K562 (cell line): Measurements from ENCODE around the gene UFSP1. TPM values are rescaled to one million over a fixed set of nuclear protein-coding genes. Genes with fewer than 3 reads are reported as not detected.

Experiments used
- COPS2 ChIP-seq: fragments of 450-650 bp; conservative IDR thresholded peaks from 2 replicates; pipeline ENCODE4 v1.6.1; 2016; ENCODE audit warnings: mild to moderate bottlenecking, moderate library complexity
- MECOM ChIP-seq: fragments of 250-450 bp; sonication (Bioruptor Pico); IDR thresholded peaks from 2 replicates; pipeline ENCODE4 v1.8.0; 2022; ENCODE audit warnings: inconsistent platforms
- MTA3 ChIP-seq: fragments of 450-650 bp; formaldehyde crosslinking; IDR thresholded peaks from 2 replicates; pipeline ENCODE4 v1.6.1; 2017; ENCODE audit warnings: mild to moderate bottlenecking, borderline replicate concordance
- TAF15 ChIP-seq: fragments of 200-400 bp; formaldehyde crosslinking; IDR thresholded peaks from 2 replicates; pipeline ENCODE4 v1.6.1; 2017; ENCODE audit warnings: mild to moderate bottlenecking, low read depth, low read length, moderate library complexity
- ZNF583 ChIP-seq: fragments of 250-450 bp; sonication (Bioruptor Pico); IDR thresholded peaks from 2 replicates; pipeline ENCODE4 v1.4.0; 2020
- polyA plus RNA-seq, 8 experiments: library from polyadenylated mRNA; depleted of rRNA in 4 of 8; stranded (reverse) in 5 of 8; unstranded in 3 of 8; fragments of >200 nt; fragmentation: Nextera tagmentation in 2 of 8; fragmentation: Illumina TruSeq in 1 of 8; extraction: Ambion mirVana in 2 of 8; extraction: Trizol in 1 of 8; gene quantifications; 2 replicates each; pipeline versions ENCODE4 v1.2.1 to v1.2.3, GENCODE V29; 2011 to 2014; ENCODE audit warnings: inconsistent platforms in 1 of 8, missing spikeins in 1 of 8
- total RNA-seq, 7 experiments: library from RNA; depleted of rRNA in 6 of 7; stranded (reverse); fragments of >200 nt in 6 of 7; fragmentation: Illumina TruSeq in 2 of 7; extraction: Trizol in 2 of 7; gene quantifications; 2 replicates each; pipeline versions ENCODE4 v1.2.1 to v1.2.3, GENCODE V29; 2011 to 2021; ENCODE audit warnings: low replicate concordance in 1 of 7
- TF ChIP-seq, protein P1 (sequence below): fragments of 450-650 bp; IDR thresholded peaks from 2 replicates; pipeline ENCODE4 v1.6.1; 2016; ENCODE audit warnings: mild to moderate bottlenecking, moderate library complexity
- TF ChIP-seq, protein P2 (sequence below): conservative IDR thresholded peaks from 2 replicates; pipeline ENCODE4 v1.6.1; 2011; ENCODE audit warnings: low read depth, mild to moderate bottlenecking, low read length; ENCODE audit not compliant: control insufficient read depth
- TF ChIP-seq, protein P3 (sequence below): fragments of 250-450 bp; sonication (Bioruptor Pico); IDR thresholded peaks from 2 replicates; pipeline ENCODE4 v1.4.0; 2020

The UFSP1 gene
- total and polyA plus RNA-seq, 9 of the 15 experiments (the other 6 are each of a cell fraction or from before 2014, with no cell fraction given) = 0.50 to 18.8 (median 2.1) TPM

DNA sequence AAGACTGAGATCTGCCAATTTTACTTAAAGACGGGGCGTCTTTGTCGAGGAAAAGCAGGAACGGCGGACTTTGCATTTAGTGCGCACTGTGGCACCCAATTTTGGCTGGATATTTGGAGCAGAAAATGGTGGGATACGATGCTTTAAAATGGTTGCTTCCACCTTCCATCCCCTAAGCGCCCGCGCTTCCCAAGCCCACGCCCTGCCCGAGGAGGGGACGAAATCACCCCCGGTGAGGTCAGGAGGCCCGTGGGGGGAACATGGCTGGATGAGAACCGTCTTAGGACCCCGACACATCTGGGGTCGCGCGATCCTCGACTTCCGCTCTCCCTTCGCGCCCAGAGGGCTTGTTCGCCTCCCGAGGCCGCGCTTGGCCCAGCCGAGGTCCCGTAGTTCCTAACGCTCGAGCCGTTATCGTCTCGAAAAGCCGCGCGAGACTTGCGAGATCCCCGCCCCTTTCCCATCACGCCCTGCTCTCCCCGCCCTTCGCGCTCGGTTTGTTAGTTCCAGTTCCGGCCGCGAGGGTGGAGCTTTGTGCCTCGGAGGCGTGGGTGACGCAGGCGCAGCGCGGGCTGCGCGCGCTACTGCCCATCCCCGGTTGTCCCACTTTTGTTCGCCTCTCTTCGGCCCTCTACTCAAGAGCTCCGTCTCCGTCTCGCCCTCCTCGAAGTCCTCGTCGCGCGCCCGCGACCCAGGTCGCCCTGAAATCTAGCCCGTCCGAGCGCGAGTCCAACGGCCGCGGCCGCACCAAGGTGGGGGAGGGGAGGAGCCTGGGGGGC is 14.7 kb downstream of the UFSP1 start, which contains the start of gene SRRT (continued):
- TF ChIP-seq, protein P1, sequence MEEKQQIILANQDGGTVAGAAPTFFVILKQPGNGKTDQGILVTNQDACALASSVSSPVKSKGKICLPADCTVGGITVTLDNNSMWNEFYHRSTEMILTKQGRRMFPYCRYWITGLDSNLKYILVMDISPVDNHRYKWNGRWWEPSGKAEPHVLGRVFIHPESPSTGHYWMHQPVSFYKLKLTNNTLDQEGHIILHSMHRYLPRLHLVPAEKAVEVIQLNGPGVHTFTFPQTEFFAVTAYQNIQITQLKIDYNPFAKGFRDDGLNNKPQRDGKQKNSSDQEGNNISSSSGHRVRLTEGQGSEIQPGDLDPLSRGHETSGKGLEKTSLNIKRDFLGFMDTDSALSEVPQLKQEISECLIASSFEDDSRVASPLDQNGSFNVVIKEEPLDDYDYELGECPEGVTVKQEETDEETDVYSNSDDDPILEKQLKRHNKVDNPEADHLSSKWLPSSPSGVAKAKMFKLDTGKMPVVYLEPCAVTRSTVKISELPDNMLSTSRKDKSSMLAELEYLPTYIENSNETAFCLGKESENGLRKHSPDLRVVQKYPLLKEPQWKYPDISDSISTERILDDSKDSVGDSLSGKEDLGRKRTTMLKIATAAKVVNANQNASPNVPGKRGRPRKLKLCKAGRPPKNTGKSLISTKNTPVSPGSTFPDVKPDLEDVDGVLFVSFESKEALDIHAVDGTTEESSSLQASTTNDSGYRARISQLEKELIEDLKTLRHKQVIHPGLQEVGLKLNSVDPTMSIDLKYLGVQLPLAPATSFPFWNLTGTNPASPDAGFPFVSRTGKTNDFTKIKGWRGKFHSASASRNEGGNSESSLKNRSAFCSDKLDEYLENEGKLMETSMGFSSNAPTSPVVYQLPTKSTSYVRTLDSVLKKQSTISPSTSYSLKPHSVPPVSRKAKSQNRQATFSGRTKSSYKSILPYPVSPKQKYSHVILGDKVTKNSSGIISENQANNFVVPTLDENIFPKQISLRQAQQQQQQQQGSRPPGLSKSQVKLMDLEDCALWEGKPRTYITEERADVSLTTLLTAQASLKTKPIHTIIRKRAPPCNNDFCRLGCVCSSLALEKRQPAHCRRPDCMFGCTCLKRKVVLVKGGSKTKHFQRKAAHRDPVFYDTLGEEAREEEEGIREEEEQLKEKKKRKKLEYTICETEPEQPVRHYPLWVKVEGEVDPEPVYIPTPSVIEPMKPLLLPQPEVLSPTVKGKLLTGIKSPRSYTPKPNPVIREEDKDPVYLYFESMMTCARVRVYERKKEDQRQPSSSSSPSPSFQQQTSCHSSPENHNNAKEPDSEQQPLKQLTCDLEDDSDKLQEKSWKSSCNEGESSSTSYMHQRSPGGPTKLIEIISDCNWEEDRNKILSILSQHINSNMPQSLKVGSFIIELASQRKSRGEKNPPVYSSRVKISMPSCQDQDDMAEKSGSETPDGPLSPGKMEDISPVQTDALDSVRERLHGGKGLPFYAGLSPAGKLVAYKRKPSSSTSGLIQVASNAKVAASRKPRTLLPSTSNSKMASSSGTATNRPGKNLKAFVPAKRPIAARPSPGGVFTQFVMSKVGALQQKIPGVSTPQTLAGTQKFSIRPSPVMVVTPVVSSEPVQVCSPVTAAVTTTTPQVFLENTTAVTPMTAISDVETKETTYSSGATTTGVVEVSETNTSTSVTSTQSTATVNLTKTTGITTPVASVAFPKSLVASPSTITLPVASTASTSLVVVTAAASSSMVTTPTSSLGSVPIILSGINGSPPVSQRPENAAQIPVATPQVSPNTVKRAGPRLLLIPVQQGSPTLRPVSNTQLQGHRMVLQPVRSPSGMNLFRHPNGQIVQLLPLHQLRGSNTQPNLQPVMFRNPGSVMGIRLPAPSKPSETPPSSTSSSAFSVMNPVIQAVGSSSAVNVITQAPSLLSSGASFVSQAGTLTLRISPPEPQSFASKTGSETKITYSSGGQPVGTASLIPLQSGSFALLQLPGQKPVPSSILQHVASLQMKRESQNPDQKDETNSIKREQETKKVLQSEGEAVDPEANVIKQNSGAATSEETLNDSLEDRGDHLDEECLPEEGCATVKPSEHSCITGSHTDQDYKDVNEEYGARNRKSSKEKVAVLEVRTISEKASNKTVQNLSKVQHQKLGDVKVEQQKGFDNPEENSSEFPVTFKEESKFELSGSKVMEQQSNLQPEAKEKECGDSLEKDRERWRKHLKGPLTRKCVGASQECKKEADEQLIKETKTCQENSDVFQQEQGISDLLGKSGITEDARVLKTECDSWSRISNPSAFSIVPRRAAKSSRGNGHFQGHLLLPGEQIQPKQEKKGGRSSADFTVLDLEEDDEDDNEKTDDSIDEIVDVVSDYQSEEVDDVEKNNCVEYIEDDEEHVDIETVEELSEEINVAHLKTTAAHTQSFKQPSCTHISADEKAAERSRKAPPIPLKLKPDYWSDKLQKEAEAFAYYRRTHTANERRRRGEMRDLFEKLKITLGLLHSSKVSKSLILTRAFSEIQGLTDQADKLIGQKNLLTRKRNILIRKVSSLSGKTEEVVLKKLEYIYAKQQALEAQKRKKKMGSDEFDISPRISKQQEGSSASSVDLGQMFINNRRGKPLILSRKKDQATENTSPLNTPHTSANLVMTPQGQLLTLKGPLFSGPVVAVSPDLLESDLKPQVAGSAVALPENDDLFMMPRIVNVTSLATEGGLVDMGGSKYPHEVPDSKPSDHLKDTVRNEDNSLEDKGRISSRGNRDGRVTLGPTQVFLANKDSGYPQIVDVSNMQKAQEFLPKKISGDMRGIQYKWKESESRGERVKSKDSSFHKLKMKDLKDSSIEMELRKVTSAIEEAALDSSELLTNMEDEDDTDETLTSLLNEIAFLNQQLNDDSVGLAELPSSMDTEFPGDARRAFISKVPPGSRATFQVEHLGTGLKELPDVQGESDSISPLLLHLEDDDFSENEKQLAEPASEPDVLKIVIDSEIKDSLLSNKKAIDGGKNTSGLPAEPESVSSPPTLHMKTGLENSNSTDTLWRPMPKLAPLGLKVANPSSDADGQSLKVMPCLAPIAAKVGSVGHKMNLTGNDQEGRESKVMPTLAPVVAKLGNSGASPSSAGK = peak; percentile 87
- TF ChIP-seq ZNF583 (CRISPR knock-in tag) = peak; percentile 76
- TF ChIP-seq MECOM (CRISPR knock-in tag) = no peak
- TF ChIP-seq, protein P2, sequence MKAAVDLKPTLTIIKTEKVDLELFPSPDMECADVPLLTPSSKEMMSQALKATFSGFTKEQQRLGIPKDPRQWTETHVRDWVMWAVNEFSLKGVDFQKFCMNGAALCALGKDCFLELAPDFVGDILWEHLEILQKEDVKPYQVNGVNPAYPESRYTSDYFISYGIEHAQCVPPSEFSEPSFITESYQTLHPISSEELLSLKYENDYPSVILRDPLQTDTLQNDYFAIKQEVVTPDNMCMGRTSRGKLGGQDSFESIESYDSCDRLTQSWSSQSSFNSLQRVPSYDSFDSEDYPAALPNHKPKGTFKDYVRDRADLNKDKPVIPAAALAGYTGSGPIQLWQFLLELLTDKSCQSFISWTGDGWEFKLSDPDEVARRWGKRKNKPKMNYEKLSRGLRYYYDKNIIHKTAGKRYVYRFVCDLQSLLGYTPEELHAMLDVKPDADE = peak; percentile 88; the same call in 1 of the 2 replicates
- peak; percentile 100 for TF ChIP-seq MTA3
- TF ChIP-seq, protein P3, sequence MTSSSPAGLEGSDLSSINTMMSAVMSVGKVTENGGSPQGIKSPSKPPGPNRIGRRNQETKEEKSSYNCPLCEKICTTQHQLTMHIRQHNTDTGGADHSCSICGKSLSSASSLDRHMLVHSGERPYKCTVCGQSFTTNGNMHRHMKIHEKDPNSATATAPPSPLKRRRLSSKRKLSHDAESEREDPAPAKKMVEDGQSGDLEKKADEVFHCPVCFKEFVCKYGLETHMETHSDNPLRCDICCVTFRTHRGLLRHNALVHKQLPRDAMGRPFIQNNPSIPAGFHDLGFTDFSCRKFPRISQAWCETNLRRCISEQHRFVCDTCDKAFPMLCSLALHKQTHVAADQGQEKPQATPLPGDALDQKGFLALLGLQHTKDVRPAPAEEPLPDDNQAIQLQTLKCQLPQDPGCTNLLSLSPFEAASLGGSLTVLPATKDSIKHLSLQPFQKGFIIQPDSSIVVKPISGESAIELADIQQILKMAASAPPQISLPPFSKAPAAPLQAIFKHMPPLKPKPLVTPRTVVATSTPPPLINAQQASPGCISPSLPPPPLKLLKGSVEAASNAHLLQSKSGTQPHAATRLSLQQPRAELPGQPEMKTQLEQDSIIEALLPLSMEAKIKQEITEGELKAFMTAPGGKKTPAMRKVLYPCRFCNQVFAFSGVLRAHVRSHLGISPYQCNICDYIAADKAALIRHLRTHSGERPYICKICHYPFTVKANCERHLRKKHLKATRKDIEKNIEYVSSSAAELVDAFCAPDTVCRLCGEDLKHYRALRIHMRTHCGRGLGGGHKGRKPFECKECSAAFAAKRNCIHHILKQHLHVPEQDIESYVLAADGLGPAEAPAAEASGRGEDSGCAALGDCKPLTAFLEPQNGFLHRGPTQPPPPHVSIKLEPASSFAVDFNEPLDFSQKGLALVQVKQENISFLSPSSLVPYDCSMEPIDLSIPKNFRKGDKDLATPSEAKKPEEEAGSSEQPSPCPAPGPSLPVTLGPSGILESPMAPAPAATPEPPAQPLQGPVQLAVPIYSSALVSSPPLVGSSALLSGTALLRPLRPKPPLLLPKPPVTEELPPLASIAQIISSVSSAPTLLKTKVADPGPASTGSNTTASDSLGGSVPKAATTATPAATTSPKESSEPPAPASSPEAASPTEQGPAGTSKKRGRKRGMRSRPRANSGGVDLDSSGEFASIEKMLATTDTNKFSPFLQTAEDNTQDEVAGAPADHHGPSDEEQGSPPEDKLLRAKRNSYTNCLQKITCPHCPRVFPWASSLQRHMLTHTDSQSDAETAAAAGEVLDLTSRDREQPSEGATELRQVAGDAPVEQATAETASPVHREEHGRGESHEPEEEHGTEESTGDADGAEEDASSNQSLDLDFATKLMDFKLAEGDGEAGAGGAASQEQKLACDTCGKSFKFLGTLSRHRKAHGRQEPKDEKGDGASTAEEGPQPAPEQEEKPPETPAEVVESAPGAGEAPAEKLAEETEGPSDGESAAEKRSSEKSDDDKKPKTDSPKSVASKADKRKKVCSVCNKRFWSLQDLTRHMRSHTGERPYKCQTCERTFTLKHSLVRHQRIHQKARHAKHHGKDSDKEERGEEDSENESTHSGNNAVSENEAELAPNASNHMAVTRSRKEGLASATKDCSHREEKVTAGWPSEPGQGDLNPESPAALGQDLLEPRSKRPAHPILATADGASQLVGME (CRISPR knock-in tag) = peak; percentile 90; the same call in 1 of the 2 replicates
- TF ChIP-seq TAF15 = no peak
- no peak for TF ChIP-seq COPS2
